Kidney (tissue), 14 donors: ENCODE results near the gene PIKFYVE. TPM values are rescaled to one million over a fixed set of nuclear protein-coding genes. Genes with fewer than 3 reads are reported as not detected.
"Not testable (repeated sequence)": the region's sequence is repeated elsewhere in the genome, so short reads cannot be mapped to it uniquely, and the experiment has no call there.

Source experiments
- DNase-seq, 5 donors: peaks; one replicate each; pipeline ENCODE4 v3.0.0-alpha.2; 2013 to 2020
- FAIRE-seq: peaks from 2 replicates; lab custom pipeline; 2012; peaks lifted over from hg19 to GRCh38; lab: Jason Lieb, UNC
- H3K27ac ChIP-seq, 2 donors: one replicate each; pipeline ENCODE4 v1.7.0; 2013; ENCODE audit warnings: low read depth in 2 of 2, low read length in 2 of 2, inconsistent platforms in 1 of 2
- H3K27me3 ChIP-seq: one replicate; pipeline ENCODE4 v1.7.1; 2013; ENCODE audit warnings: low read length, inconsistent platforms; ENCODE audit not compliant: control insufficient read depth, insufficient read depth
- H3K36me3 ChIP-seq, 3 donors: one replicate each; pipeline versions ENCODE4 v1.7.0 to v1.7.1; 2013; ENCODE audit warnings: low read length in 3 of 3, control low read depth in 1 of 3, inconsistent platforms in 1 of 3; ENCODE audit not compliant: insufficient read depth in 3 of 3, control insufficient read depth in 2 of 3
- H3K4me1 ChIP-seq, 3 donors: one replicate each; pipeline versions ENCODE4 v1.7.0 to v1.7.1; 2013; ENCODE audit warnings: low read length in 3 of 3, inconsistent platforms in 1 of 3, low read depth in 1 of 3; ENCODE audit not compliant: control insufficient read depth in 2 of 3, insufficient read depth in 2 of 3
- H3K4me3 ChIP-seq, 3 donors: one replicate each; pipeline versions ENCODE4 v1.7.0 to v1.8.1; 2013; ENCODE audit warnings: low read length in 3 of 3, control low read depth in 1 of 3, inconsistent platforms in 1 of 3
- H3K9ac ChIP-seq, 3 donors: one replicate each; pipeline versions ENCODE4 v1.7.0 to v1.7.1; 2013; ENCODE audit warnings: low read length in 3 of 3, control low read depth in 1 of 3, inconsistent platforms in 1 of 3
- H3K9me3 ChIP-seq, 3 donors: one replicate each; pipeline versions ENCODE4 v1.7.0 to v1.7.1; 2013; ENCODE audit warnings: low read length in 3 of 3, control low read depth in 1 of 3, inconsistent platforms in 1 of 3; ENCODE audit not compliant: control insufficient read depth in 2 of 3, insufficient read depth in 1 of 3
- CTCF ChIP-seq: IDR thresholded peaks from 3 replicates; pipeline ENCODE4 v1.5.1; 2012; ENCODE audit warnings: mild to moderate bottlenecking, moderate library complexity, borderline replicate concordance; ENCODE audit not compliant: insufficient read depth; ENCODE audit errors: extremely low read depth
- intact Hi-C: fragments of 100-400 bp; cut with DNase I; formaldehyde crosslinking; loops from one replicate; pipeline ENCODE4 v1.11.1; 2022
- polyA plus RNA-seq: library from polyadenylated mRNA; stranded (reverse); fragments of 350-450 nt; fragmentation: Illumina TruSeq; extraction: RNeasy Lipid Tissue Mini Kit (QIAGEN cat#74804); gene quantifications from one replicate; pipeline ENCODE4 v1.2.3, GENCODE V29; 2014; ENCODE audit warnings: low read depth, low replicate concordance; ENCODE audit not compliant: insufficient read depth
- total RNA-seq: library from RNA; stranded (reverse); fragmentation: NEBNext Ultra II Directional; extraction: Animal tissue kit (Norgen Biotek cat#: 25700); gene quantifications from one replicate; pipeline ENCODE4 v1.2.1, GENCODE V29; 2021
- donor health status: control.
- donor health status: control.
- donor health status: control.
- donor health status: control.
- donor health status: control.
- donor health status: DM: yes; HTN: yes; CAD: no.
- donor health status: Normal renal cell carcinoma (clear cell type).

The PIKFYVE gene
- total and polyA plus RNA-seq, 2 donors from 2014 or later: 3.4 to 31.5 TPM

- Histone ChIP-seq H3K4me3 (no peak overlapping the region), H3K27me3 (no peaks in the 10 kb centered on the region), H3K4me1 (no peaks in the 10 kb centered on the region), H3K36me3 (no peaks in the 10 kb centered on the region), H3K27ac (no peak overlapping the region), H3K9ac (no peak overlapping the region), H3K9me3 (no peaks in the 10 kb centered on the region)
- no peak for FAIRE-seq
- no peak for TF ChIP-seq CTCF
- intact Hi-C loops: no loop called here
- no peak for DNase-seq
These were observed 118.6 kb downstream of the PIKFYVE start for GRCh38 chr2:208384637-208385036.

- FAIRE-seq (no peak), DNase-seq (no peak)
- no peaks in the 10 kb centered on the region for H3K36me3 ChIP-seq
- no peak overlapping the region for H3K9ac ChIP-seq
- no peaks in the 10 kb centered on the region for H3K9me3 ChIP-seq
- H3K4me1 ChIP-seq: no peaks in the 10 kb centered on the region
- no peak overlapping the region for H3K4me3 ChIP-seq
- no peak for TF ChIP-seq CTCF
- no peaks in the 10 kb centered on the region for H3K27me3 ChIP-seq
- intact Hi-C loops: no loop called here
- H3K27ac ChIP-seq: no peak overlapping the region
These were observed 120.5 kb downstream of the PIKFYVE start for GRCh38 chr2:208386541-208386940.

- DNase-seq (no peak), FAIRE-seq (no peak)
- Histone ChIP-seq H3K9me3 (peaks cover 0 to 12% (median 3%) of the 10 kb centered on the region in 3 donors), H3K9ac (no peak overlapping the region), H3K4me1 (no peaks in the 10 kb centered on the region), H3K4me3 (no peak overlapping the region), H3K27me3 (no peaks in the 10 kb centered on the region), H3K36me3 (no peaks in the 10 kb centered on the region), H3K27ac (no peak overlapping the region)
- no peak for TF ChIP-seq CTCF
- intact Hi-C loops: no loop called here
These were observed 123.9 kb downstream of the PIKFYVE start for GRCh38 chr2:208389940-208390339.

DNA sequence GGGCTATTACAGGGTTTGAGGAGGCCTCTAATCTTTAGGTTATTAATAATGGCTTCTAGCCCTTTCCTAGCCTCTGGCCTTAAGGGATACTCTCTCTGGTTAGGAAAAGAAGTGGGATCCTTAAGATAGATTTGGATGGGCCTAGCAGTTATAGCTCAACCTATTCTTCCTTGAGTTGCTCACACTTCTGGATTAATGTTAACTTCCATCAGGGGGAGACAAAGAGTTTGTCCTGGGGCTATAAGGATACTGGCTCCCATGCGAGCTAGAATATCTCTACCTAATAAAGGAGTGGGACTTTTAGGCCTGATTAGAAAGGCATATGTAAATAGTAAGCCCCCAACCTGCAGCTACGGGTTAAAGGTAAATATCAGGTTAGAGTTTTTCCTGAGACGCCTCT is 126.2 kb downstream of the PIKFYVE start:
- no peak overlapping the region for H3K27ac ChIP-seq
- DNase-seq (no peak), FAIRE-seq (no peak)
- H3K9ac ChIP-seq: no peak overlapping the region
- H3K4me3 ChIP-seq: no peak overlapping the region
- H3K9me3 ChIP-seq: peaks cover 0 to 12% (median 3%) of the 10 kb centered on the region in 3 donors
- H3K36me3 ChIP-seq: no peaks in the 10 kb centered on the region
- no peaks in the 10 kb centered on the region for H3K4me1 ChIP-seq
- no peak for TF ChIP-seq CTCF
- intact Hi-C loops: no loop called here
- no peaks in the 10 kb centered on the region for H3K27me3 ChIP-seq

GRCh38 chr2:208396796-208397195 is 130.7 kb downstream of the PIKFYVE start:
- H3K36me3 ChIP-seq, H3K9ac ChIP-seq, H3K27me3 ChIP-seq, H3K4me3 ChIP-seq, FAIRE-seq, intact Hi-C loops, H3K27ac ChIP-seq, H3K4me1 ChIP-seq, DNase-seq: not testable (repeated sequence)
- H3K9me3 ChIP-seq: peaks cover 0 to 12% (median 3%) of the 10 kb centered on the region in 3 donors
